SK-N-SH treated with all-trans-retinoic acid at 6 μM for 48 hours (cell line): Measurements from ENCODE around the gene GLRA2.

Source experiments
- ARNTL ChIP-seq: fragments of 450-650 bp; formaldehyde crosslinking; IDR thresholded peaks from 2 replicates; pipeline ENCODE4 v1.5.0; 2020; ENCODE audit warnings: low read depth, mild to moderate bottlenecking, moderate library complexity, borderline replicate concordance
- BACH2 ChIP-seq: fragments of 250-450 bp; sonication (Bioruptor Pico); IDR thresholded peaks from 2 replicates; pipeline ENCODE4 v1.9.0; 2021; ENCODE audit warnings: mild to moderate bottlenecking, borderline replicate concordance
- CREB5 ChIP-seq: fragments of 250-450 bp; sonication (Bioruptor Pico); IDR thresholded peaks from 2 replicates; pipeline ENCODE4 v1.5.1; 2020; ENCODE audit warnings: low read depth, mild to moderate bottlenecking, moderate library complexity
- PATZ1 ChIP-seq: fragments of 250-450 bp; sonication (Bioruptor Pico); IDR thresholded peaks from 2 replicates; pipeline ENCODE4 v1.8.0; 2020; ENCODE audit warnings: mild to moderate bottlenecking, moderate library complexity, borderline replicate concordance
- TOX ChIP-seq: fragments of 250-450 bp; sonication (Bioruptor Pico); IDR thresholded peaks from 2 replicates; pipeline ENCODE4 v1.8.0; 2021; ENCODE audit warnings: mild to moderate bottlenecking, moderate library complexity, borderline replicate concordance
- ZNF565 ChIP-seq: fragments of 450-650 bp; formaldehyde crosslinking; conservative IDR thresholded peaks from 2 replicates; pipeline ENCODE4 v1.5.0; 2020; ENCODE audit warnings: low read depth, mild to moderate bottlenecking, moderate library complexity

GRCh38 chrX:14497184-14497666 lies 32.1 kb upstream of the GLRA2 start:
- TF ChIP-seq ZNF565 (CRISPR knock-in tag) (no peak), CREB5 (no peak), PATZ1 (no peak), ARNTL (no peak), TOX (CRISPR knock-in tag) (no peak), BACH2 (no peak)
